HEK293T (cell line): ENCODE results near the gene P4HTM.

Source experiments
- BHLHE40 ChIP-seq: fragments of 450-650 bp; IDR thresholded peaks from 2 replicates; pipeline ENCODE4 v1.6.1; 2016; ENCODE audit warnings: mild to moderate bottlenecking, moderate library complexity, borderline replicate concordance
- ELF4 ChIP-seq: fragments of 450-650 bp; IDR thresholded peaks from 2 replicates; pipeline ENCODE4 v1.6.1; 2017; ENCODE audit warnings: antibody characterized with exemption
- FOXA1 ChIP-seq: fragments of 450-650 bp; IDR thresholded peaks from 2 replicates; pipeline ENCODE4 v1.6.1; 2016; ENCODE audit warnings: mild to moderate bottlenecking
- NFRKB ChIP-seq: fragments of 450-650 bp; IDR thresholded peaks from 2 replicates; pipeline ENCODE4 v1.6.1; 2016; ENCODE audit warnings: mild to moderate bottlenecking, moderate library complexity
- SUZ12 ChIP-seq: fragments of 450-650 bp; IDR thresholded peaks from 2 replicates; pipeline ENCODE4 v1.6.1; 2016; ENCODE audit warnings: mild to moderate bottlenecking

- TF ChIP-seq SUZ12 (no peak), NFRKB (no peak), ELF4 (no peak), BHLHE40 (no peak), FOXA1 (no peak)
These were observed 27.7 kb upstream of the P4HTM start for GRCh38 chr3:48962340-48962739.
